GM19395 (cell line): ENCODE results near the gene ZNF665.
"Not testable (repeated sequence)": the region's sequence is repeated elsewhere in the genome, so short reads cannot be mapped to it uniquely, and the experiment has no call there.

Experiments used
- ATAC-seq: cut with Tn5 transposase; IDR thresholded peaks from one replicate; pipeline ENCODE4 v1.9.1; 2021; ENCODE audit warnings: mild to moderate bottlenecking, moderate library complexity; ENCODE audit not compliant: unreplicated experiment

The ZNF665 gene

GRCh38 chr19:53158119-53158656 is 35.0 kb downstream of the ZNF665 start:
- no peak for ATAC-seq

- no peak for ATAC-seq
These were observed 35.5 kb downstream of the ZNF665 start for GRCh38 chr19:53157626-53158025.

- no peak for ATAC-seq
These were observed 36.3 kb downstream of the ZNF665 start for GRCh38 chr19:53156850-53157249.

GRCh38 chr19:53147645-53148044 is 45.5 kb downstream of the ZNF665 start:
- ATAC-seq, result no peak

- no peak for ATAC-seq
These were observed 52.8 kb downstream of the ZNF665 start for GRCh38 chr19:53140351-53140750.

GRCh38 chr19:53136432-53136831 is 56.7 kb downstream of the ZNF665 start:
- no peak for ATAC-seq

- ATAC-seq, result no peak
These were observed 60.8 kb downstream of the ZNF665 start, which contains the start of gene ZNF415 for GRCh38 chr19:53132141-53132991. Gene ZNF415, minus strand, starts transcription at chr19:53132910. Its CDS starts 10,234 bp downstream, at chr19:53122676.

GRCh38 chr19:53131727-53132126 is 61.4 kb downstream of the ZNF665 start:
- no peak for ATAC-seq

- ATAC-seq, result no peak
These were observed 62.0 kb downstream of the ZNF665 start for GRCh38 chr19:53131085-53131590.

GRCh38 chr19:53130506-53130905 is 62.7 kb downstream of the ZNF665 start:
- no peak for ATAC-seq

- ATAC-seq, result not testable (repeated sequence)
These were observed 66.2 kb downstream of the ZNF665 start for GRCh38 chr19:53126733-53127526.

GRCh38 chr19:53123400-53123799 is 69.8 kb downstream of the ZNF665 start:
- ATAC-seq, result no peak
